SIG-M5 (cell line): Measurements from ENCODE around the gene TDRD7.

ENCODE experiments used
- DNase-seq: peaks from one replicate; lab custom pipeline; 2025; lab: John Stamatoyannopoulos, UW

TDRD7 gene

GRCh38 chr9:97506787-97507186 lies 94.9 kb downstream of the TDRD7 start:
- DNase-seq, result no peak

- no peak for DNase-seq
Measured at GRCh38 chr9:97507428-97507984, 95.6 kb downstream of the TDRD7 start.

DNA sequence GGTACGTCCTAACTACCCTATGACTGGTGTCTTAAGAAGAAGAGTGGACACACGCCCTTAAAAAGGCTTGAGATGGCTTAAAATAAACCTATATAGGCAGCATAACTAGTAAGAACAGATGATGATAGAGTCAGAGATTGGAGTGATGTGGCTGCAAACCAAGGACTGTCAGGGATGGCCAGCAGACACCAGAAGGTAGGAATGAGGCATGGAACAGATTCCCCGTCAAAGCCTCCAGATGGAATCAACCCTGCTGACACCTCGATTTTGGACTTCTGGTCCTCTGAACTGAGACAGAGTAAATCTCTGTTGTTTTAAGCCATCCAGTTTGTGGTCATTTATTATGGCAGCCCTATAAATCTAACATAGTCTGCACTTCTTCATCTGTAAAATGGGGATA lies 97.0 kb downstream of the TDRD7 start:
- DNase-seq, result no peak

DNA sequence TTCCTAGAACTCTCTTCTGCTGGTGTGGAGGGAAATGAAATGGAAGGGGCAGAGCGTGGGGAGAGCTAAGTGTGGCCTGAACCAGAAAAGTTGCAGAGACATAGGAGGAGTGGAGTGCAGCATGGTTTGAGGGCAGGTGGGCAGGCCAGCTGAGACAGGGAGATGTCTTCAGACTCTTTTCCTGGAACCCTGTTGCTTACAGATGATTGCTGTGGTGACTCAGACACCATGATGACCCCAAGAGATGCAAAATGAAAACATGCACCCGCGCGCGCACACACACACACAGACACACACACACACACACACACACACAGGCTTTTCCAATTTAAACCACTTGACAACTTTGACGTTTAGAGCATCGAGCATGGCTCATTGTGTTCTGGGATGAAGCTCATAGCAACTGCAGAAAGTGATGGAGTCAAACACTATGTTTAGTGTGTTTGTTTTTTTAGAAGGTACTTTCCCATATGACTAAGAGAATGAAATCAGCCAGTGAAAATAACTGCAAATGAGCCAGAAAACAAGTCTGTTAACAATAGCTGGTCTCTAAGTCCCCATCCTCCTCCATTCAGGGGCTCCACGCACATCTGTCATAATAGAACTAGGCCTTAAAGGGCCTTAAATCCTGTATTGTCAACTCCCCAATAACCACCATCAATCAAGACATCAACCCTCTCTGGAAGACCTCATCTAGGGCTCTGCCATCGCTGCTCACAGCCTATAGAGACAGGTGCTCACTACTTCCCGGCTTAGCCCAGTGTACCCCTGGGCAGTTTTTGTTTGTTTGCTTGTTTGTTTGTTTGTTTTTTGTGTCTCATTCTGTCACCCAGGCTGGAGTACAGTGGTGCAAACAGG lies 99.1 kb downstream of the TDRD7 start:
- no peak for DNase-seq

GRCh38 chr9:97511655-97512427 lies 99.9 kb downstream of the TDRD7 start:
- no peak for DNase-seq

- DNase-seq, result no peak
Measured at GRCh38 chr9:97512966-97513560, 101.2 kb downstream of the TDRD7 start.

GRCh38 chr9:97514531-97514930 lies 102.6 kb downstream of the TDRD7 start:
- no peak for DNase-seq

DNA sequence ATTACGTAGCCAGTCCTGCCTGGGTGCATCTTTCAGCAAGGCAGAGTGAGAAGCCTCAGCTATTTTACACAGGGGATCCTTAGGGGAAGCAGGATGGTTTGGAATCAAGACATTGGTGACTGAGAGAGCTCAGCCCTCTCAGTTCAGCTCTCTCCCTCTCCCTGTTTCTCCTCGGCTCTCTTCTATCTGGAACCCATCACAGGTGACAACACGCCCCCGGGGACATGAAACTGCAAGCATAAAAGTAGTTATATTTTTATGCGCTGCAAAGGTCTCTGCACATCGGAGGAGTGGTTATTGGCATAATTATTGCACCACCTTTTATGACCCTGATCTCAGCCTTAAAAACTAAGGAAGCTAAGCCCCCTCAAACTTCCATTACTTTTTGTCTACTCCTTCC lies 103.8 kb downstream of the TDRD7 start:
- no peak for DNase-seq

- DNase-seq, result no peak
Measured at GRCh38 chr9:97516111-97516510, 104.2 kb downstream of the TDRD7 start.

GRCh38 chr9:97517331-97518089 lies 105.6 kb downstream of the TDRD7 start:
- DNase-seq, result no peak

GRCh38 chr9:97518166-97518908 lies 106.4 kb downstream of the TDRD7 start:
- DNase-seq, result no peak

DNA sequence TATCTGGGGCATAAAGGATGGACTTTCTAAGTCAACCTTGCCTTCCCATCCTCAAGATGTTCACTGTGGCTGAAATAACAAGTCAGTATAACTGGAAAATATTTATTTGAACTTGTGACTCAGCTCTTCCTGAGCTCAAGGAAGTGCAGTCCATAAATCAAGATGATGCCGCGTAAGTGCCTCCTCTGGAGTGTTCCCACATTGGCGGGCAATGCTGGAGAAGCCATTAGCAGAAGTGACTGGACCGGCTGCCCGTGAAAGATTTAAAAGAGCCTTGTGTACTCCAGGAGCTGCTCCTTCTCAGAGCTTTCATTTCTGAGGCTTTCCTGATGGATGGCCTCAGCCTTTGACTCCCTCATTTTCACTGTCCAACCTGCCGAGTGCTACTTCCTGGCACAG lies 107.0 kb downstream of the TDRD7 start:
- DNase-seq, result no peak

DNA sequence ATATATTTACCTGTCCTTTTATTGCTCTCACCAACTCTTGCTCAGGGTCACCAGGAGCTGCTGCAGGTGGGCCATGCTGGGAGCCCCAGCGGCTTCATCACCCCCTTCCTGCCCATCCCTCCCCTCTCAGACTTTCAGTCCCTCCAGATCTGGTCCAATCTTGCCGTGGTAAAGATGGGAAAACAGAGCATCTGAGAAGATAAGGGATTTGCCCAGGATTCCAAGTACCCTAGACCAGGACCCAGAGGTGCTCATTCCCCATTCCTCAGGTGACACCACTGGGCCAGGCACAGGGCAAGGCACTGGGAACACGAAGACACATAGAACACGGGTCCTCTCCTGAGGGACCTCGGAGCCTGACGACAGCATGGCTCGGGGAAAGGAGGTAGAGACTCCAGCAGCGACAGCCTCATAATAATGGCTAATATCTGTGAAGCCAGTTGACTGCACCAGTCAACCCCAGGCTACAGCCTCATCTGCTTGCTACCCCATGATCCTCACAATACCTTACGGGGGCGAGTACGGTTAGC lies 107.6 kb downstream of the TDRD7 start:
- no peak for DNase-seq

DNA sequence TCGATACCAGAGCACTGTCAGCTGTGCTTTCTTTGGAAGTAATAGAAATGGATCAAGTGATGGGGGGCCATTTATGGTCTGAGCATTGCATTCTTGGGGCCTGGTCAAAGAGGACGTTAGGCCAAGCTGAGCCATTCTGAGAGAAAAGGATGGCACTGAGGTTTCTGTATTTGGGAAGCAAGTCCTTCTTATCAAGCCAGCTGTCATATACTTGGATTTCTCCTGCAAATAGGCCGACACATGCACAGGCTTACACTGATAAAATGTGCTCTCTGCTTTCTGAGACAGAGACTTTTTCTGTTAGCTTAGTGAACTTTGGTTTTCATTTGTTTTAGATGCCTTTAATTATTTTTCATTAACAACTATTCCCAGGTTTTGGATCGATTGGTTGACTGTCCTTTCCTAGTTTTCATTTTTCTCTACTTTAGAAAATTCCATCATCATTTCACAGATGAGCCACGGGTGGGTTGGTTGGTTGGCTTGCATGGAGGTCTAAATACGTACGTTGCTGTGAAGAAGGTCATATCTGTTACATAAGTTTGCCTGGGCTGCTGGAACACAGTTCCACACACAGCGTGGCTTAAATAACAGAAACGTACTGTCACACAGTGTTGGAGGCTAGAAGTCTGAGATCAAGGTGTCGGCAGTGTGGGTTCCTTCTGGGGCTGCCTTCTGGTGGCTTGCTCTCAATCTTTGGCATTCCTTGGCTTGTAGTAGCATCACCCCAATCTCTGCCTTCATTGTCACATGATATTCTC lies 109.9 kb downstream of the TDRD7 start:
- no peak for DNase-seq

GRCh38 chr9:97524424-97524823 lies 112.5 kb downstream of the TDRD7 start:
- DNase-seq, result no peak

DNA sequence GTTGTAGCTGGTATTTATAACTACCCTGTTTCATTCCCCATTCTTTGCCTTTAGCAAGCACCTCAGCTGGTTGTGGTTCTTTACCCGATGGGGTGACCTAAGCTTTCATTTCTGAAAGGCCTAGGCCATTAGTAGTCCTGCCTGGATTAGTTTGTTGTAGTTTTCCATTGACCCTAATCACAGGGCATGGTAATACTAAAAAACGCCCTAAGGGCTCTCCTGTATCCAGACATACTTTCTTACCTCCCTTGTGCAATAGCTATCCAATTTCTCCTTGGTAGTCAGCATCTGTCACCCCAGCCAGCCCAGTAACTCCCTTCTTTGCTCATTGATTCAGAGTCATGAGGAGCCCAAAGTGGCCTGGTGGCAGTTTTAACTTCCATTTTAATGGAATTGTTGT lies 113.6 kb downstream of the TDRD7 start:
- no peak for DNase-seq

DNA sequence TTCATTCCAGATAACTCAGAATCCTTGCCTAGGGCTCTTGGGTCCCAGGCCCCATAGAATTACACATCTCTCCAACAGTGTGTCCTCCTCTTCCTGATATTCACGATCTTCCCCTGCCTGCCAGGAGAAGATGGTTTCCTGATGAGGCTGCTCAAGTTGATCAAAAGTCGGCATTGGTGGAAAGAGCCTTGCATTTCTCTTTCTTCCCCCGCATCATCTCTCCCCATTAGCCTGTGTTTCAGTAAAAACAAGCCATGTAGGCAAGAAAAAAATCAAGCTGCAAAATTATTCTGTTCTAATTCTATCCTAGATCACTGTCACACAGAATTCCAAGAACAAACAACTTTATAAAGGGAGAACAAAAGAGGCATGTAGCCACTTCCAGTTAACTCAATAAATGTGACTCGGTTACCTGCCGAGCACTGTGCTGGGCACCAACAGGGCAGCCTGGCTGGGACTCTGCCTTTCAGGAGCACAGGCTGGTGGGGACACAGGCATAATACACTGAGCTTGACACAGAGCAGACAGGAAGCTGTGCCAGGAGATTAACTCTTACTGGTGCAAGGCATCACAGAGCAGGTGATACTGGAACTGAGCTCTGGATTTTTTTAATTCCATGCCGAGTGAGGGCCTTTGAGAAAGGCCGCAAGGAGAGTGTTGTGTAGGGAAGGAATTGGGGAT lies 115.1 kb downstream of the TDRD7 start:
- no peak for DNase-seq

- no peak for DNase-seq
Measured at GRCh38 chr9:97527626-97528528, 116.0 kb downstream of the TDRD7 start.
